ENCODE results near the gene ZNF524.

GRCh38 chr19:55598034-55598433 is 2.1 kb upstream of the ZNF524 start:
- TF ChIP-seq SP2 (IDR thresholded peaks at IDR 0.05; ENCODE audit: extremely low read depth, low read depth, low read length, poor library complexity, severe bottlenecking) = no peak
- no peak for TF ChIP-seq CTCF (IDR thresholded peaks at IDR 0.05 in 2 of 3, conservative IDR thresholded peaks at IDR 0.05 in 1 of 3; ENCODE audit: insufficient read depth in 2 of 3, low read depth in 1 of 3, low read length in 3 of 3)
- no peak for TF ChIP-seq PRPF4 (IDR thresholded peaks at IDR 0.05; ENCODE audit: insufficient read depth, low read depth, low read length, poor library complexity, severe bottlenecking)
- no peak for TF ChIP-seq BRCA1 (IDR thresholded peaks at IDR 0.05)
- no peak for TF ChIP-seq BRCA1 (CRISPR knock-in tag; IDR thresholded peaks at IDR 0.05)
- no peak for TF ChIP-seq TAF7 (tag; IDR thresholded peaks at IDR 0.05)
- no peak for TF ChIP-seq DNMT1 (IDR thresholded peaks at IDR 0.05)
- no peak for TF ChIP-seq EP300 (IDR thresholded peaks at IDR 0.05; ENCODE audit: low read length)
- no peak for TF ChIP-seq EZH2 (IDR thresholded peaks at IDR 0.05; ENCODE audit: borderline replicate concordance, low read depth, low read length)
- TF ChIP-seq ZBTB33 (CRISPR knock-in tag; IDR thresholded peaks at IDR 0.05) = no peak
